ENCODE results near the gene AIG1. TPM values are rescaled to one million over a fixed set of nuclear protein-coding genes. Genes with fewer than 3 reads are reported as not detected.

AIG1 gene
- total and polyA plus RNA-seq, 2 of the 4 experiments (the other 2 are of a cell fraction) = 21.3 to 27.1 TPM

DNA sequence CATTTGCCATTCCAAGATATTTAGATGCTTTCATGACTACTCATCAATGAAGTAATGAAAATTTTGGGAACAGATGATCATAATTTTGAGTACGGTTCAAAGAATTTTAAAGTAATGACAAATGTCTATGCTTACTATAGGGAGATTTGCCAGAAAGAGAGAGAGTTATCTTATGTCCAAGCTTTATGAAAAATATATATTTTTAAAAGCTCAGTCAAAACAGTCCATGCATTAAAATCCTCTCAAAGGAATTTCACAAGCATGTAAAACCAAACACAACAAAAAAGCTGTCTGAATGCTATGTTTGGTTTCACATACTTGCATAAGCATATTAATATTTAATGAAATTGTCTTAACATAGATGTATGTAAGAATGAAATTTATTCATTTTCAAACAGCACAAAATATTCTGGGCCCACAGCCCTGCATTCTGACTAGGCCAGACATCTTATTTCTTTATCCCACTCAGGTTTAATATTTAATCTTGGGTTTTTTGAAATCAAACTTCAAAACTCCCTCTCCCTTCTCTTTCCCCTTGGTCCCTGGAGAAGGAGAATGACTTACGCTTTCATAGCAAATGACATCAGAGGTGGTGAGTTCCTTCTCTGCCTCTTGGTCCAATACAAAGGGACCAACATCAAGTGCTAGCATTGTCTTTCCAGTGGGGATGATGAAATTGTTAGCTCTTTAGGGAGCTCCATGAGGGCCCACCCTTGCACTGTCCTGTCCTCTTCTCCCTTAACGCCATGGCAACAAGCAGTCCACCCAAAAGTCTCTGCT lies 295.6 kb downstream of the AIG1 start:
- DNase-seq (no peak), ATAC-seq (ENCODE audit: low read depth) (no peak)
- H4K8ac ChIP-seq (ENCODE audit: low read depth in 2 of 2, low read length in 2 of 2) = no peak overlapping the region
- no peak overlapping the region for H3K9ac ChIP-seq (ENCODE audit: low read depth, low read length)
- H3K23ac ChIP-seq (ENCODE audit: low read depth, low read length) = no peak overlapping the region
- H2AK5ac ChIP-seq (ENCODE audit: low read depth, low read length) = no peak overlapping the region
- no peak overlapping the region for H3K4me2 ChIP-seq (ENCODE audit: low read depth, low read length)
- H3K9me3 ChIP-seq (ENCODE audit: control insufficient read depth, insufficient read depth, low read length) = no peaks in the 10 kb centered on the region
- no peak overlapping the region for H2BK20ac ChIP-seq (ENCODE audit: low read depth, low read length)
- H3K4me3 ChIP-seq (ENCODE audit: insufficient read depth, low read depth, low read length) = no peak overlapping the region
- TF ChIP-seq MAFK (IDR thresholded peaks at IDR 0.05; ENCODE audit: low read depth, low read length) = no peak
- H3K14ac ChIP-seq (replicated peaks; ENCODE audit: low read depth, low read length) = no peak overlapping the region
- in situ Hi-C loops (cut with MboI; ENCODE audit: low sequenced_read_pairs) (no loop called here), intact Hi-C loops (cut with micrococcal nuclease) (no loop called here), dilution Hi-C loops (cut with HindIII; ENCODE audit: low sequenced_read_pairs, unreplicated experiment) (no loop called here)
- H3K4ac ChIP-seq (ENCODE audit: low read depth, low read length) = no peak overlapping the region
- H4K5ac ChIP-seq (ENCODE audit: low read depth, low read length) = no peak overlapping the region
- no peaks in the 10 kb centered on the region for H3K36me3 ChIP-seq (ENCODE audit: control insufficient read depth, insufficient read depth, low read length)
- no TSS peak for BruUV-seq (replicated peaks)
- no peaks in the 10 kb centered on the region for H3K27me3 ChIP-seq (ENCODE audit: control insufficient read depth, insufficient read depth, low read length)
- H2AK9ac ChIP-seq (replicated peaks; ENCODE audit: low read depth, low read length, poor library complexity) = no peak overlapping the region
- H2BK15ac ChIP-seq (ENCODE audit: low read depth, low read length) = no peak overlapping the region
- no peaks in the 10 kb centered on the region for H3K79me1 ChIP-seq (ENCODE audit: low read depth in 1 of 2, low read length in 2 of 2)
- H2AFZ ChIP-seq (replicated peaks; ENCODE audit: low read length, poor library complexity) = no peak overlapping the region
- no CpG with 5 or more reads among the region's 3 CpGs for WGBS, 2 experiments (ENCODE audit: extremely low coverage in 2 of 2, insufficient read length in 1 of 2)
- H3K56ac ChIP-seq (ENCODE audit: extremely low read depth, insufficient read depth, low read length) = no peak overlapping the region
- H3K4me1 ChIP-seq (ENCODE audit: control insufficient read depth, insufficient read depth, low read length) = no peaks in the 10 kb centered on the region
- H2BK5ac ChIP-seq (ENCODE audit: low read depth, low read length, poor library complexity, severe bottlenecking) = no peak overlapping the region
- no peak overlapping the region for H3K18ac ChIP-seq (ENCODE audit: low read depth, low read length)
- no peak overlapping the region for H3K27ac ChIP-seq (ENCODE audit: insufficient read depth, low read length)
- CTCF ChIA-PET = no interaction called here
- H4K91ac ChIP-seq (ENCODE audit: insufficient read depth, low read depth, low read length) = no peak overlapping the region
- POLR2A ChIA-PET (ENCODE audit: unreplicated experiment) = no interaction called here
- H4K20me1 ChIP-seq (ENCODE audit: insufficient read depth, low read length) = no peaks in the 10 kb centered on the region
- no peak overlapping the region for H2BK120ac ChIP-seq (ENCODE audit: low read depth, low read length)
- no peaks in the 10 kb centered on the region for H3K9me1 ChIP-seq (ENCODE audit: insufficient read depth, low read length)
